Brain microvascular endothelial cell (primary cell): Measurements from ENCODE around the gene GIT1.

Experiments
- DNase-seq: peaks from one replicate; pipeline ENCODE4 v3.0.0-alpha.2; 2020
- H3K27ac ChIP-seq: fragments of 250-450 bp; sonication (Bioruptor Pico); 2 replicates; pipeline ENCODE4 v1.5.1; 2020; ENCODE audit warnings: mild to moderate bottlenecking, moderate library complexity
- H3K27me3 ChIP-seq: fragments of 250-450 bp; sonication (Bioruptor Pico); replicated peaks from 2 replicates; pipeline ENCODE4 v1.5.1; 2020; ENCODE audit warnings: mild to moderate bottlenecking
- H3K36me3 ChIP-seq: fragments of 250-450 bp; sonication (Bioruptor Pico); replicated peaks from 2 replicates; pipeline ENCODE4 v1.5.1; 2020; ENCODE audit warnings: mild to moderate bottlenecking
- H3K4me3 ChIP-seq: 2 replicates; pipeline ENCODE4 v1.5.1; 2011; ENCODE audit warnings: low read depth, mild to moderate bottlenecking, control low read depth, low read length, moderate library complexity
- CTCF ChIP-seq: IDR thresholded peaks from 2 replicates; pipeline ENCODE4 v1.5.1; 2011; ENCODE audit warnings: low read depth, mild to moderate bottlenecking, moderate library complexity, low read length, control low read depth, inconsistent platforms; ENCODE audit errors: missing control alignments
- in situ Hi-C: cut with HindIII; loops from 2 replicates; pipeline ENCODE4 v1.10.0; 2017; ENCODE audit warnings: low sequenced_read_pairs, low pct_ligation_motif_present

Gene GIT1

GRCh38 chr17:29585080-29585751 is 4.2 kb downstream of the GIT1 start:
- H3K27ac ChIP-seq, result peak overlapping the region; percentile 9
- H3K36me3 ChIP-seq, result peaks cover 21% of the 10 kb centered on the region
- H3K4me3 ChIP-seq, result no peak overlapping the region
- in situ Hi-C loops, result no loop called here
- TF ChIP-seq CTCF, result peak; percentile 63
- H3K27me3 ChIP-seq, result no peaks in the 10 kb centered on the region
- no peak for DNase-seq

GRCh38 chr17:29584452-29585079 is 4.9 kb downstream of the GIT1 start:
- H3K4me3 ChIP-seq, result no peak overlapping the region
- in situ Hi-C loops, result no loop called here
- H3K27ac ChIP-seq, result peak overlapping the region; percentile 9
- no peak for TF ChIP-seq CTCF
- no peak for DNase-seq
- H3K27me3 ChIP-seq, result no peaks in the 10 kb centered on the region
- peaks cover 21% of the 10 kb centered on the region for H3K36me3 ChIP-seq

- TF ChIP-seq CTCF, result no peak
- peaks cover 21% of the 10 kb centered on the region for H3K36me3 ChIP-seq
- no peak overlapping the region for H3K27ac ChIP-seq
- no peak overlapping the region for H3K4me3 ChIP-seq
- in situ Hi-C loops, result no loop called here
- DNase-seq, result no peak
- no peaks in the 10 kb centered on the region for H3K27me3 ChIP-seq
Observed at GRCh38 chr17:29583324-29584248, 5.9 kb downstream of the GIT1 start.

- no peaks in the 10 kb centered on the region for H3K27me3 ChIP-seq
- H3K27ac ChIP-seq, result no peak overlapping the region
- H3K4me3 ChIP-seq, result no peak overlapping the region
- TF ChIP-seq CTCF, result no peak
- H3K36me3 ChIP-seq, result peaks cover 29% of the 10 kb centered on the region
- no peak for DNase-seq
- in situ Hi-C loops, result no loop called here
Observed at GRCh38 chr17:29582772-29583171, 6.7 kb downstream of the GIT1 start.

GRCh38 chr17:29582254-29582765 is 7.1 kb downstream of the GIT1 start:
- H3K27ac ChIP-seq, result no peak overlapping the region
- no peak overlapping the region for H3K4me3 ChIP-seq
- no peak for TF ChIP-seq CTCF
- DNase-seq, result no peak
- peaks cover 33% of the 10 kb centered on the region for H3K36me3 ChIP-seq
- in situ Hi-C loops, result no loop called here
- H3K27me3 ChIP-seq, result no peaks in the 10 kb centered on the region
